Smooth muscle cell (in vitro differentiated cells): ENCODE results near the gene NCAPD3. TPM values are rescaled to one million over a fixed set of nuclear protein-coding genes. Genes with fewer than 3 reads are reported as not detected.
"Not testable (repeated sequence)": the region's sequence is repeated elsewhere in the genome, so short reads cannot be mapped to it uniquely, and the experiment has no call there.

Source experiments
- DNase-seq: peaks from one replicate; lab custom pipeline; 2025; ENCODE audit not compliant: unreplicated experiment; lab: John Stamatoyannopoulos, UW
- H2AFZ ChIP-seq: fragments of 200-600 bp; sonication (generic); 2 replicates; pipeline ENCODE4 v1.6.0; 2016; ENCODE audit warnings: antibody characterized with exemption, low read depth, mild to moderate bottlenecking
- H3F3A ChIP-seq: fragments of 200-600 bp; sonication (generic); 2 replicates; pipeline ENCODE4 v1.6.0; 2017; ENCODE audit warnings: antibody characterized with exemption, low read depth
- H3K27ac ChIP-seq: fragments of 200-600 bp; sonication (generic); 2 replicates; pipeline ENCODE4 v1.5.1; 2016; ENCODE audit warnings: low read depth, mild to moderate bottlenecking
- H3K27me3 ChIP-seq: fragments of 200-600 bp; sonication (generic); 2 replicates; pipeline ENCODE4 v1.6.1; 2016; ENCODE audit warnings: low read depth, mild to moderate bottlenecking
- H3K36me3 ChIP-seq: fragments of 200-600 bp; sonication (generic); 2 replicates; pipeline ENCODE4 v1.5.1; 2016; ENCODE audit warnings: low read depth
- H3K4me1 ChIP-seq: fragments of 200-600 bp; sonication (generic); 2 replicates; pipeline ENCODE4 v1.5.1; 2016; ENCODE audit warnings: low read depth
- H3K4me2 ChIP-seq: fragments of 200-600 bp; sonication (generic); 2 replicates; pipeline ENCODE4 v1.6.0; 2016; ENCODE audit warnings: mild to moderate bottlenecking
- H3K4me3 ChIP-seq: fragments of 200-600 bp; sonication (generic); 2 replicates; pipeline ENCODE4 v1.5.1; 2016; ENCODE audit warnings: mild to moderate bottlenecking
- H3K79me2 ChIP-seq: fragments of 200-600 bp; sonication (generic); 2 replicates; pipeline ENCODE4 v1.6.0; 2016; ENCODE audit warnings: low read depth, mild to moderate bottlenecking
- H3K9ac ChIP-seq: fragments of 200-600 bp; sonication (generic); 2 replicates; pipeline ENCODE4 v1.6.0; 2016; ENCODE audit warnings: low read depth
- H3K9me3 ChIP-seq: fragments of 200-600 bp; sonication (generic); replicated peaks from 2 replicates; pipeline ENCODE4 v1.5.1; 2016; ENCODE audit warnings: low read depth
- H4K20me1 ChIP-seq: fragments of 200-600 bp; sonication (generic); 2 replicates; pipeline ENCODE4 v1.6.0; 2016; ENCODE audit warnings: low read depth
- CTCF ChIP-seq: fragments of 200-600 bp; sonication (generic); IDR thresholded peaks from 2 replicates; pipeline ENCODE4 v1.5.1; 2017; ENCODE audit warnings: borderline replicate concordance, mild to moderate bottlenecking, antibody characterized with exemption; ENCODE audit not compliant: insufficient read depth, poor library complexity, severe bottlenecking
- WGBS: methylation state at CpG from one replicate; pipeline ENCODE4 v1.1.7; 2016; ENCODE audit warnings: low lambda C conversion rate; 5-methylcytosine and 5-hydroxymethylcytosine counted together
- polyA plus RNA-seq: library from polyadenylated mRNA; unstranded; fragments of >200 nt; fragmentation: Nextera tagmentation; extraction: Ambion mirVana; gene quantifications from 2 replicates; pipeline ENCODE4 v1.2.1, GENCODE V29; 2016
- total RNA-seq: library from RNA; depleted of rRNA; stranded (reverse); fragments of >200 nt; gene quantifications from 2 replicates; pipeline ENCODE4 v1.2.3, GENCODE V29; 2014

Gene NCAPD3
- total and polyA plus RNA-seq, 2 experiments from 2014 or later: 6.6 to 11.0 TPM

- no peak for DNase-seq
- Histone ChIP-seq H3K79me2 (no peaks in the 10 kb centered on the region), H3F3A (no peaks in the 10 kb centered on the region), H3K4me2 (no peak overlapping the region), H3K9me3 (no peaks in the 10 kb centered on the region), H3K9ac (no peak overlapping the region), H3K27ac (no peak overlapping the region), H3K4me1 (no peaks in the 10 kb centered on the region), H4K20me1 (no peaks in the 10 kb centered on the region), H3K36me3 (peaks cover 16% of the 10 kb centered on the region), H2AFZ (no peak overlapping the region), H3K27me3 (no peaks in the 10 kb centered on the region), H3K4me3 (no peak overlapping the region)
- TF ChIP-seq CTCF: no peak
- 97% methylated on average over 9 of the region's 9 CpGs for WGBS
Measured at GRCh38 chr11:134199531-134199930, 24.2 kb downstream of the NCAPD3 start.

GRCh38 chr11:134196756-134197155, 27.0 kb downstream of the NCAPD3 start:
- no peaks in the 10 kb centered on the region for H3F3A ChIP-seq

GRCh38 chr11:134188092-134188491, 35.7 kb downstream of the NCAPD3 start:
- not testable (repeated sequence) for H2AFZ ChIP-seq, H3K9me3 ChIP-seq, DNase-seq, H3K27me3 ChIP-seq, H4K20me1 ChIP-seq, H3K4me1 ChIP-seq, H3K4me2 ChIP-seq, H3K79me2 ChIP-seq, H3K4me3 ChIP-seq, H3F3A ChIP-seq, H3K27ac ChIP-seq, H3K9ac ChIP-seq
- H3K36me3 ChIP-seq: peaks cover 40% of the 10 kb centered on the region
- 98% methylated on average over 8 of the region's 8 CpGs for WGBS

More at GRCh38 chr11:134196756-134197155, 27.0 kb downstream of the NCAPD3 start:
- no peak for DNase-seq
- H3K4me3 ChIP-seq: no peak overlapping the region
- 98% methylated on average over 4 of the region's 4 CpGs for WGBS
- H3K27me3 ChIP-seq: no peaks in the 10 kb centered on the region
- H3K79me2 ChIP-seq: no peaks in the 10 kb centered on the region
- no peaks in the 10 kb centered on the region for H3K4me1 ChIP-seq
- H3K36me3 ChIP-seq: peaks cover 10% of the 10 kb centered on the region
- no peak overlapping the region for H3K27ac ChIP-seq
- H4K20me1 ChIP-seq: no peaks in the 10 kb centered on the region
- H3K9ac ChIP-seq: no peak overlapping the region
- no peaks in the 10 kb centered on the region for H3K9me3 ChIP-seq
- no peak overlapping the region for H2AFZ ChIP-seq
- H3K4me2 ChIP-seq: no peak overlapping the region
- no peak for TF ChIP-seq CTCF

GRCh38 chr11:134181707-134182106, 42.1 kb downstream of the NCAPD3 start:
- peaks cover 26% of the 10 kb centered on the region for H3K36me3 ChIP-seq
- H3K27me3 ChIP-seq: no peaks in the 10 kb centered on the region

More at GRCh38 chr11:134181707-134182106, 42.1 kb downstream of the NCAPD3 start:
- 96% methylated on average over 4 of the region's 4 CpGs for WGBS
- no peaks in the 10 kb centered on the region for H3K9me3 ChIP-seq
- H3K4me2 ChIP-seq: no peak overlapping the region
- H3K9ac ChIP-seq: no peak overlapping the region
- no peak for TF ChIP-seq CTCF
- H3F3A ChIP-seq: no peaks in the 10 kb centered on the region
- no peak overlapping the region for H3K4me3 ChIP-seq
- no peaks in the 10 kb centered on the region for H3K79me2 ChIP-seq
- H4K20me1 ChIP-seq: no peaks in the 10 kb centered on the region
- DNase-seq: no peak
- H3K4me1 ChIP-seq: no peaks in the 10 kb centered on the region
- no peak overlapping the region for H2AFZ ChIP-seq
- no peak overlapping the region for H3K27ac ChIP-seq
